Activated CD8-positive, alpha-beta memory T cell treated with anti-CD3 and anti-CD28 coated beads, Interleukin-2, amount 50 U/mL, for 4 hours (primary cell): ENCODE results near the gene SATB1.
A peak's percentile ranks its signal among the peaks of the same experiment; 100 is the strongest.

Source experiments
- DNase-seq: peaks from one replicate; pipeline ENCODE4 v3.0.0-alpha.2; 2020

Gene SATB1

DNA sequence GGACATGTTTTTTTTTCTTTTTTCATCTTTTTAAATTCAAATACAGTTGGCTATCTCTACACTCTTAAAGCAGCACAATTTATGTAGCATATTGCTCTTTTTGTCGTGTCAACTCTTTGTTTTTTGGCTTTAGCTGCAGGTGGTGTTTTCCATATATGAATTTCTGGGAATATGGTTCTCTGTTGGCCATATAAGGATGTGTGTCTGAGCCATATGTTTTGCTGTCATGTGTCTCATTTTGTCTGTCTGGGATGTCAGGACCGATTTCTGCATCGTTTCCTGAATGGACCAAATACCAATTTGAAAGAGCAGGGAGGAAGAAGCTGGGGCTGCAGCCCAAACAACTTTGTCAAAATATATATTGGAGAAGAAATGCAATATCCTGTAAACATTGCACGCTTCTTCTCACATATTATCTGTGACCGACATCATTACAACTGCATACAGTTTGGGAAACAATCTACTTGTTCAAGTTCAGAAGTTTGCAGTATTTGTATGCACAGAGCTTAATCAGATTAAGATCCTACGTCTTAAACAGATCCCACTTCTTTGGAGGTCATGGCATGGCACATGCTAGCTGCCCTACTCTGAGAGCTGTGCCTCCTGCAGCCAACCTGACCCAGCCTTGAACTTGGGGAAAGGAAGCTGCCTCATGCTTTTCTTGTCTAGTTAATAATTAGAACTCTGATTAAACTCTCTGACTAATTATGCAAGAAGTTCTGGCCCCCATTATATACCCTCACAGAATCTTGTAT is 4.0 kb upstream of the SATB1 start:
- DNase-seq = no peak

DNA sequence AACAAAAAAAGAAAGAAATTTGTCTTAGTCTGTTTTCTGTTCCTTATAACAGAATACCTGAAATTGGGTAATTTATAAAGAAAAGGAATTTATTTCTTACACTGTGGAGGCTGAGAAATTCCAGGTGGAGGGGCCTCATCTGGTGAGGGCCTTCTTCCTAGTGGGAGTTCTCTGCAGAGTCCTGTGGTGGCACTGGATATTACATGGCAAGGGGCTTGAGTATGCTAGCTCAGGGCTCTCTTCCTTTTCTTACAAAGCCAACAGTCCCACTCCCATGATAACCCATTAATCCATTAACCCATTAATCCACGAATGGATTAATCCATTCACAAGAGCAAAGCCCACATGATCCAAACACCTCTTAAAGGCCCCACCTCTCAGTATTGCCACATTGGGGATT is 2.9 kb upstream of the SATB1 start:
- DNase-seq = no peak

DNA sequence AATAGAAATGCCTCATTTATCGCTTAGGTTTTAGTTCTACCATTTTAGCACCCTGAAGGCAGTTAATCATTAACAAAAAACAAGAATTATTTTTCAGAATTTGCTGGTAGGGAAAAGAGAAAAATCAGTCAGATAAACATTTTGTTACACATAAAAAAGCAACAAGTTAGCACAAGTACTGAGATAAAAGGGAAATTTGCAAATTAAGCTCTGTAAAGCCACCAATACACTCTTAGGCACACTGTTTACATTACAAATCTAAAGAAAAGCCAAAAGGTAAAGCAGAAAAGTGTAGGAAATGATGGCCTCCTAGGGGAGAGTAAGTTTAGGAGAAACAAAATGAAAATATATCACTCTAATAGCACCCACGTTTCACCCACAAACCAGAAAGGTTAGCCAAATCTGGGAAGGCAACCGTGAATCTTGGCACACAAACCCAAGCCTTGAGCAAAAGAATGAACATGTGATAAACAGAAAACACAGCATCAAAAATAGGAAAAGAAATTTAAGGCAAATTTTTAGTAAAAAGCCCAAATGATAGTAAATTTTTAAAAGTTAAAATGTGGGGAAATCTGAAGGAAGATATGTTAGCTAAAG is 1.6 kb upstream of the SATB1 start:
- no peak for DNase-seq

DNA sequence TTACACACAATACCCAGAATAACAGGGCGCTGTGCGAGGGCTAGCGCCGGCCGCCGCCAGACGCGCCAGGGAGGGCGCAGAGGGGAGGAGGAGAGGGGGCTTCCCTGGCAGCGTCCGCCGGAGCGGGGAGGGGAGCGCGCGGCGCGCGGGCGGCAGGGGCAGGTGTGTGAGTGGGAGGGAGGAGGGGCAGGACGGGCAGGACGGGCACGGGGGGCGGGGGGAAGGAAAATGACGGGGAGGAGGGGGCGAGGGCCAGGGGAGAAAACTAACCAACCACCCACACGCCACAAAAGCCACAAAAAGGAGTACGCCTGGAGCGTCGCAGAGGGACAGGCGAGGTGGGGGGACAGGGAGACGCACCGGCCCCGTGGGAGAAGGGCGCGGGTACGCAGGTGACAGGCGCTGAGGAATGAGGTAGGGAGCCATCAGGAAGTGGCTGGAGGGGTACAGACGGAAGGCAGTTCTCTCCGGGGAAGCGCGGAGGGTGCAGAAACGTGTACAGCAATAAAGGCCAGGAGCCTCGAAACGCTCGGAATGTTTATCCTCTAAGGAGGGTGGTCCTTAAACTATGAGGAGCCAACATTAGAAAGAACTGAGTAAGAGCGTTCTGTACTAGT is 610 bp upstream of the SATB1 start:
- DNase-seq = peak; percentile 82

DNA sequence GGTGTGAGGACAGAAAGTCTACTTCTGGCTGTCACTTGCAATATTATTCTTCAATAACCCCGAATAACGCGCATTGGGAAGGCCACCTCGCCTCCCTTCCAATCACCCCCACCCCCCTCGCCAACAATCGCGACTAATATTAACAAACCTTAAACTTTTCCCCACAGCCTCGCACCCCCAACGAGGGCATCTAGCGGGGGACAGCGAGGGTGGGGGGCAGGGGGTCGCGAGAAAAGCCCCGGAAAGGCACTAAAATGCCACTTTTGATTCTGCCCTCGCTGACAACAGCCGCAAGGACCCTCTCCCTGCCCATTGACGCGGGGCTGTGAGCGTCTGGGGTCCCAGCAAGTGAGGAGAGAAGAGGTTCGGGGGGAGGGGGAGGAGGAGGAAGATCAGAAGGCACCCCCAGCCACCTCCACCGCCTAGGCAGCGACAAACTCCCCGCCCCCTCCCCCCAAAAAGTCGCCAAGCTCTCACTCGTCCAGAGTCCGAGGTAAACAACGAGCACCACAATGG is 868 bp downstream of the SATB1 start:
- peak; percentile 19 for DNase-seq

- DNase-seq = peak; percentile 38
Measured at GRCh38 chr3:18423401-18424212, 1.5 kb downstream of the SATB1 start.

DNA sequence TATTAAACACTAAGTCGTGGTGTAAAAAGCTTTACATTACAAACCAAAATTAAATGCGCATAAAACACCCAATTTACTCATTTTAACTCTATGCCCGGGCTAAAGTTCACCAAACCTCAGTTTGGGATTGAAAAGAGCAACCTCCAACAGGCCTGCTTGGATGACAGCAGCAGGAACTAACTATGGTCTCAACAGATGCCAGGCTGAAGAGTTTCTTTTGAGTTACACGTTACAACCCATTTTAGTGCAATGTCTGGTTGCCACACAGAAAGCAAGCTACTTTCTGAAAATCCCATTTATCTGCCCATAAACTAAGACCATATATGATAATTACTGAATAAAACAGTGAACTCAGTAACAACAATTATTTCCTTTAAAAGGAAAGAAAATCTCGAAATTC is 2.2 kb downstream of the SATB1 start:
- DNase-seq = no peak

- DNase-seq = no peak
Measured at GRCh38 chr3:18420555-18420954, 4.6 kb downstream of the SATB1 start.

- DNase-seq = no peak
Measured at GRCh38 chr3:18419232-18419631, 5.9 kb downstream of the SATB1 start.

GRCh38 chr3:18417904-18418572 is 7.1 kb downstream of the SATB1 start:
- no peak for DNase-seq

DNA sequence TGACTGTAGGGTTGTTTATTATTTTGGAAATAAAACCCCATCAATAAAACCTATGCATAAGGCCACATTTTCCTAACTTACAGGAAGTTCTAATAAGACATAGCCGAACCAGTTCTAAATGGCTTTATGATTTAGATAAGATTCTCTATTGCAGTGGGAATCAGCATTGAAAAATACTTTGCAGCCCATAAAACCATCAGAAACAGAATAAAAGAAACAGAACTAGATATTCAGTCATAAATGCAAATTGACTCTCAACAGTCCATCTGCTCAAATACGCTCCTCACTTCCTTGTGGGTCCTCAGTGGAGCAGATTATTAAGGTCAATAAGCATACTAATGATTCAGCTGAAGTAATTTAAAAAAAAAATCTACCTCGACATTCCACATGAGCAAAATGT is 8.8 kb downstream of the SATB1 start:
- no peak for DNase-seq

DNA sequence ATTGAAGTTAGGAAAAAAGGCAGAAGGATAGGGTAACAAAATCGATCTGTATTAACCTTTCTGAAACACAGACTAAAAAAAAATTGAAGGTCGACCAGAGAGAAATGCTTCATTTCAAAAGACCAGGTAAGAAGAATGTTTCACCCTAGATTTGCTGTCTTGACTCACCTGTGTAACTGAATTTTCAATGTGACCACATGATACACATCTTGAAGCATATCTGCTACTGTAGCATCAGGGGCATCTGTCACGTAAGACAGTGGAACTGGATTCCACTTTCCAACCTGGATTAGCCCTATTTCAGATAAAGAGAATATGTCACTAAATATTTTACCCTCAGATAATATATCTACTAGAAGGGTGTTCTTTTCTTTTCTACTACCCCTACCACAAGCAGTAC is 9.3 kb downstream of the SATB1 start:
- DNase-seq = no peak

GRCh38 chr3:18415167-18415566 is 10.0 kb downstream of the SATB1 start:
- no peak for DNase-seq

GRCh38 chr3:18412684-18413083 is 12.5 kb downstream of the SATB1 start:
- no peak for DNase-seq

GRCh38 chr3:18411541-18411940 is 13.6 kb downstream of the SATB1 start:
- no peak for DNase-seq

DNA sequence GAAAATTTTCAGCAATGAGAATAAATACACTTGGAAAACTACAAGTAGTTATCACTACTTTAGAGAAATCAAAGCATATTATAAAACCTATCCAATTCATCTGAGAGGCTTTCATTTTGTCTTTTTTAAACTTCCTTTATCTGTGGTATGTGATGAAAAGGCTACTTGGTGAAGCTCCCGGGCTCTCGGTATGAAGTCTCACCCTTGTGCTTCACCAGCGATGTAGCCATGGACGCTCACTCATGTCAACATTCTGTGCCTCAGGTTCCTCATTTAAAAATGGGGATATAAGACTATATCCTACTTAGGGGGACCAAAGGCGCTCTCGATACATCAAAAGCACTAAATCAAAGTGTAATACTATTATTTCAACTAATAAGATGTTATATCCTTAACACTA is 14.9 kb downstream of the SATB1 start:
- no peak for DNase-seq

- no peak for DNase-seq
Measured at GRCh38 chr3:18409266-18409665, 15.9 kb downstream of the SATB1 start.

GRCh38 chr3:18405141-18405540 is 20.0 kb downstream of the SATB1 start:
- DNase-seq = no peak

DNA sequence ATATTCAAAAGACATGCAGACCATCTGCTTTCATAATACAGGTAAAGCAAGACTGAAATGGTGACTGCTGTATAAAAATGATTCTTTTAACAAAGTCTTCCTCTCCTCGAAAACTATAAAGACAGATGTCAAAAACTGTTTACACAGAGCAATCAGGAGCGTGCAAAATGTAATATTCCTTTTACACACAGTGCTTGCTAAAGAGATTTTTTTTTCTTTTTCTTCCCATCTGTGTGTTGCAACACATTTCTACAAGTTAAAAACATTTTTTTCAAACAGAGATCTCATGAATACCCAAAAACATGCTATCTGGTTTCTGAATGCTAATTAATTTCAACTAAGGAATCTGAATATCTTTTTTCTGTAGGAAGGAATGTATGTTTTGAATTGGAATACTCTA is 22.1 kb downstream of the SATB1 start:
- DNase-seq = no peak

DNA sequence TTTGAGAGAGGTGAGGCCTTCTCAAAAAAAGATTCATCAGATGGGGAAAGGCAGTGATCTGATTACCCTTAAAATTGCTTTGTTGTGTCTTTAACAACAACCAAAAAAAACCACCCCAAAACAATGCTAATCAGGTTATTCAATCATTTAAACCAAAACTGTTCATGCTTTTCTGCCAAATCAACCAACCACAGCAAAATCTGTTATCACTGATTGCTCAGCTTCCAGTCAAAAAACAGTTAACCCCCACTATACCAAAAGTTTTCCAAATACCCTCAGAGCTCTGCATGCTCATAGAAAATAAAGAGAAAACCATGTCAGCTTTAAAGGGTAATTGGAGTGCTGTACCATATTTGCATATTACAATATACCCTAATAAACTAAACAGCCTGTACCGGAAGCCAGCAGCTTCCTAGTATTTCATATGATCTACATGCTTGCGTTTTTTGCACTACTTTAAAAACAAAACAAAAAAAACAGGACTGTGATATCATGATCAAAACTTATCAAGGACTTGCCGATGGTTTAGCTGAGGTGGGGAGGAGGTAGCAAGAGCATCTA is 22.8 kb downstream of the SATB1 start:
- no peak for DNase-seq

GRCh38 chr3:18401300-18401961 is 23.7 kb downstream of the SATB1 start:
- DNase-seq = no peak

GRCh38 chr3:18398448-18398847 is 26.7 kb downstream of the SATB1 start:
- DNase-seq = no peak
